OCI-LY3 (cell line): Measurements from ENCODE around the gene C17orf50.

Source experiments
- H2AFZ ChIP-seq: fragments of 200-600, 300-600 bp; shearing (Covaris generic); 2 replicates; pipeline ENCODE4 v1.6.0; 2014; ENCODE audit warnings: antibody characterized with exemption, low read depth, low read length
- H3K27ac ChIP-seq: fragments of 200-600, 300-600 bp; sonication (generic); 2 replicates; pipeline ENCODE4 v1.5.1; 2014; ENCODE audit warnings: mild to moderate bottlenecking, low read length, moderate library complexity, mixed read lengths
- H3K27me3 ChIP-seq: fragments of 200-600, 300-600 bp; sonication (generic); 2 replicates; pipeline ENCODE4 v1.6.1; 2014; ENCODE audit warnings: low read depth, low read length, mixed read lengths
- H3K36me3 ChIP-seq: fragments of 200-600, 300-600 bp; sonication (generic); replicated peaks from 2 replicates; pipeline ENCODE3; 2014; ENCODE audit warnings: low read depth, low read length, mixed read lengths
- H3K4me1 ChIP-seq: fragments of 300-600, 200-600 bp; sonication (generic); 2 replicates; pipeline ENCODE4 v1.6.1; 2014; ENCODE audit warnings: low read length, mixed read lengths
- H3K4me2 ChIP-seq: fragments of 200-600, 300-600 bp; sonication (generic); 2 replicates; pipeline ENCODE4 v1.6.1; 2014; ENCODE audit warnings: low read length, mixed read lengths
- H3K4me3 ChIP-seq: fragments of 300-600, 200-600 bp; sonication (generic); 2 replicates; pipeline ENCODE4 v1.5.1; 2014; ENCODE audit warnings: antibody characterized with exemption, mild to moderate bottlenecking, low read length, moderate library complexity
- H3K79me2 ChIP-seq: fragments of 300-600, 200-600 bp; shearing (Covaris generic); 2 replicates; pipeline ENCODE4 v1.6.1; 2014; ENCODE audit warnings: mild to moderate bottlenecking, low read length, mixed read lengths
- H3K9ac ChIP-seq: fragments of 300-600, 200-600 bp; shearing (Covaris generic); 2 replicates; pipeline ENCODE4 v1.6.0; 2014; ENCODE audit warnings: mild to moderate bottlenecking, low read length, moderate library complexity
- H3K9me3 ChIP-seq: fragments of 200-600, 300-600 bp; shearing (Covaris generic); 2 replicates; pipeline ENCODE4 v1.6.1; 2014; ENCODE audit warnings: low read length, mixed read lengths; ENCODE audit not compliant: insufficient read depth
- H4K20me1 ChIP-seq: fragments of 200-600, 300-600 bp; sonication (generic); 2 replicates; pipeline ENCODE4 v1.6.1; 2016; ENCODE audit warnings: low read length, mixed read lengths; ENCODE audit not compliant: insufficient read depth
- CTCF ChIP-seq: fragments of 200-600, 300-600 bp; sonication (generic); IDR thresholded peaks from 2 replicates; pipeline ENCODE4 v1.5.1; 2014; ENCODE audit warnings: antibody characterized with exemption, low read length, low read depth
- EZH2phosphoT487 ChIP-seq: fragments of 200-600 bp; shearing (Covaris generic); IDR thresholded peaks from 2 replicates; pipeline ENCODE4 v1.6.1; 2018; ENCODE audit warnings: antibody characterized with exemption, mixed run types, low read depth

Gene C17orf50

GRCh38 chr17:35811759-35812158 is 51.1 kb downstream of the C17orf50 start:
- Histone ChIP-seq H3K36me3 (peaks cover 18% of the 10 kb centered on the region), H3K9ac (no peak overlapping the region), H3K4me2 (no peak overlapping the region), H3K9me3 (no peaks in the 10 kb centered on the region), H3K79me2 (peaks cover 75% of the 10 kb centered on the region), H2AFZ (no peak overlapping the region), H3K4me3 (no peak overlapping the region), H4K20me1 (peaks cover 62% of the 10 kb centered on the region), H3K27ac (no peak overlapping the region), H3K27me3 (peaks cover 14% of the 10 kb centered on the region), H3K4me1 (peaks cover 20% of the 10 kb centered on the region)
- TF ChIP-seq EZH2phosphoT487 (no peak), CTCF (no peak)

DNA sequence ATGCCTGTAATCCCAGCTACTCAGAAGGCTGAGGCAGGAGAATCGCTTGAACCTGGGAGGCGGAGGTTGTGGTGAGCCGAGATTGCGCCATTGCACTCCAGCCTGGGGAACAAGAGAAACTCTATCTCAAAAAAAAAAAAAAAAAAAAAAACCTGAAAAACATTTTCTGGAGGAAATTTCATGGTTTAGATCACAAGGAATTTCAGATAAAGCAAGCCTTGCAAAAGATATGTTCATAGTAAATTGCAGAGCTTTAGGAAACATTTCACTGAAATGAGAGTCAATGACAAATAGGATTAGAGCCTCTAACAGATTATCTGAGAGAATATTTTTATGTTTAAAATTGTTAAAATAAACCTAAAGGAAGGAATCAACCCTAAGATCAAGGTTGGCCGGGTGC is 51.8 kb downstream of the C17orf50 start:
- peaks cover 69% of the 10 kb centered on the region for H4K20me1 ChIP-seq
- H3K4me1 ChIP-seq = peaks cover 20% of the 10 kb centered on the region
- no peaks in the 10 kb centered on the region for H3K9me3 ChIP-seq
- H3K27ac ChIP-seq = no peak overlapping the region
- TF ChIP-seq CTCF (no peak), EZH2phosphoT487 (no peak)
- H3K4me3 ChIP-seq = no peak overlapping the region
- no peak overlapping the region for H2AFZ ChIP-seq
- H3K36me3 ChIP-seq = peaks cover 23% of the 10 kb centered on the region
- peaks cover 7% of the 10 kb centered on the region for H3K27me3 ChIP-seq
- peaks cover 82% of the 10 kb centered on the region for H3K79me2 ChIP-seq
- H3K4me2 ChIP-seq = no peak overlapping the region
- no peak overlapping the region for H3K9ac ChIP-seq
